Left forelimb (tissue), 1 donor: ENCODE measurements around the gene COL23A1.
A peak's percentile ranks its signal among the peaks of the same experiment; 100 is the strongest.

Source experiments
- DNase-seq: peaks from one replicate; pipeline ENCODE4 v3.0.0-alpha.2; 2018; ENCODE audit warnings: low spot score

The COL23A1 gene

DNA sequence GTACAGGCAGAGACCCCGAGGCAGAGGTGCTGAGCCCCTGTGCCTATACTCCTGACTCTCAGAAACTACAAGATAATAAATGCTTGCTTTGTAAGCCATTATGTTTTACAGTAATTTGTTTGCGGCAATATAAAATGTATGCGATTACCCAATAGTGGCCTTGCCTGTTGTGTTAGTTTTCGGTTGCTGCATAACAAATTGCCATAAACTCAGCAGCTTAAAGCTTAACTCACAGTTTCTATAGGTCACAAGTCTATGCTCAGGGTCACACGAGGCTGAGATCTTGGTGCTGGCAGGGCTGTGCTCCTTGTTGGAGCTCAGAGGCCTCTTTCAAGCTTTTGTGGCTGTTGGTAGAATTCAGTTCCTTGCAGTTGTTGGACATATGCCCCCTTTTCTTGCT is 114.8 kb downstream of the COL23A1 start:
- DNase-seq, result no peak

DNA sequence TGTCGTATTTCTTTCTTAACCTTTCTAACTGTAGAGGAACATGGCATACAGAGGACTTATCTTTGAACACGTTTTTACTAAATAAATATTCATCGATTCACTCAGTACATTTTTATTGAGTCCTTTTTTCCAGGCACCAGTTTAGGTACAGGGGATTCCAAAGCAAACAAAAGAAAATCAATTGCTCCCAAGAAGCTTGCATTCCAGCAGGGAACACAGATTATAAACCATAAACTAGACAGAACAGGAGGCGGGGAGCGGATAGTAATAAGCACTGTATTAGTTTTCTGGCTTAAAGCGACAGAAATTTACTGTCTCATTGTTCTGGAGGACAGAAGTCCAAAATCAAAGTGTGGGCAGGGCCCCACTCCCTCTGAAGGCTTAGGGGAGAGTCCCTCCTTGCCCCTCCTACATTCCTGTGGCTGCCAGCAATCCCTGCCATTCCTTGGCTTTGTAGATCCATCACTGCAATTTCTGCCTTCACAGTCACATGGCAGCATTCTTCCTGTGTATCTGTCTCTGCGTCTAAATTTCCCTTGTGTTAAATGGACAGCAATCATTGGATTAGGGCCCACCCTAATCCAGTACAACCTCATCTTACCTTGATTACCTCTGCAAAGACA is 115.5 kb downstream of the COL23A1 start:
- no peak for DNase-seq

DNA sequence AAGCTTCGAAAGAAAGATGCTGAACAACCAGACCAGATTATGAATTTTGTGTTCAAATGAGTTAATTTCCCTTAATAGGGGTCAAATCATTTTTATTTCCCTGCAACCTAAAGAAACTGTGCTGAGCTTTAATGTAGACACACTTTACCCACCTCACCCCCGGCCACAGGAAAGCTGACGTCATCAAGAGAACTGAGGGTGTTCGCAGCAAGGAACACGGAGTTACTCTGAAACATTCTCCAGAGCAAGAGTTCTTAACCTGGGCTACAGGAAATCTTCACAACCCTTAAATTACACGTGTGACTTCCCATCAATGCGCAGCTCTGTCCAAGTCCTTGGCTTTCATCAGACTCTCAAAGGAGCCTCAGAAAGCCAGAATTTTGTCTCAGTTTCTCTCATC is 116.3 kb downstream of the COL23A1 start:
- no peak for DNase-seq

DNA sequence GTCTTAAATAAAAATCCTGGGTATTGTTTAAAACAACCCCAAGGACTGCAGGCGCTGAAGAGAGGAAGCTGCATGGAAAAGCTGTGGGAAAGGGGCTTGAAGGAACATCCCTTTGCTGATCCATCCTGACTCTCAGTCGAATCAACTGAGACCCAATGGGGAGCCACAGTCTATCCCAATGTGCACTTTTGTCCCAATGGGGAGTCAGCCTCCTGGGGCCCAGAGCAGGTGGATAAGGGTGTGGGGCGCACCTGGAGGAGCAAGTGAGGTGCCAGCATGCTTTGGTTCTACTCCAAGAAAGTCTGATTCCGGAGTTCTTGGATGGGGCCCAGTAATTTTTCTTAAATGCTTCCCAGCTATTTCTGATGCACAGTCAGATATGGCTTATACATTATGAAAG is 118.1 kb downstream of the COL23A1 start:
- DNase-seq, result no peak

DNA sequence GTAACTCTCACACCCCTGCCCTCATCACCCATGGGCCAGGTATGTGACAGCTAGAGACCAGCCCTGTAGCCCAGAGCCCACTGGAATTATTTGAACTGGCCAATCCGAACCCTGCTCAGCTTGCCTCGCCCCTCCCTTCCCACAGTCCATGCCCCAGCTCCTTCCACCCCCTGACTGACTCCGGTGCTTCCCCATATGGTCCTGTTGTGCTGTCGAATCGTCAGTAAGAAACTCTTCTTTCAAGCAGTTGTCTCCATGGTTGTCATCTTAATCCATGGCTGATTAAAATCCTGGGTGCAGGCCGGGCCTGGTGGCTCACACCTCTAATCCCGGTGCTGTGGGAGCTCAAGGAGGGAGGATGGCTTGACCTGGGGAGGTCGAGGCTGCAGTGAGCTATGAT is 118.5 kb downstream of the COL23A1 start:
- no peak for DNase-seq

DNA sequence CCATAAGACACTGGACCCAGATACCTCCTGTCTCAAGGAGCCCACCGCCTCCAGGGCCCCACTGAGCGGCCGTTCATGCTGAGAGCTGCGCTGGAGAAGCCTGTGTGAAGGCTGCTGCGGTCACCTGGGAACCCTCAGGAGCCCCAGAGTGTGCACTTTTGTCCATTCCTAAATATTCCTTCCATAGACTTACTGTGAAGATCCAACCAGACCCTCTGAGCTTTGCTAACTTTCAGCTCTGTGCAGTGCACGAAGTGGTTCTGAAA is 119.5 kb downstream of the COL23A1 start:
- DNase-seq, result no peak

DNA sequence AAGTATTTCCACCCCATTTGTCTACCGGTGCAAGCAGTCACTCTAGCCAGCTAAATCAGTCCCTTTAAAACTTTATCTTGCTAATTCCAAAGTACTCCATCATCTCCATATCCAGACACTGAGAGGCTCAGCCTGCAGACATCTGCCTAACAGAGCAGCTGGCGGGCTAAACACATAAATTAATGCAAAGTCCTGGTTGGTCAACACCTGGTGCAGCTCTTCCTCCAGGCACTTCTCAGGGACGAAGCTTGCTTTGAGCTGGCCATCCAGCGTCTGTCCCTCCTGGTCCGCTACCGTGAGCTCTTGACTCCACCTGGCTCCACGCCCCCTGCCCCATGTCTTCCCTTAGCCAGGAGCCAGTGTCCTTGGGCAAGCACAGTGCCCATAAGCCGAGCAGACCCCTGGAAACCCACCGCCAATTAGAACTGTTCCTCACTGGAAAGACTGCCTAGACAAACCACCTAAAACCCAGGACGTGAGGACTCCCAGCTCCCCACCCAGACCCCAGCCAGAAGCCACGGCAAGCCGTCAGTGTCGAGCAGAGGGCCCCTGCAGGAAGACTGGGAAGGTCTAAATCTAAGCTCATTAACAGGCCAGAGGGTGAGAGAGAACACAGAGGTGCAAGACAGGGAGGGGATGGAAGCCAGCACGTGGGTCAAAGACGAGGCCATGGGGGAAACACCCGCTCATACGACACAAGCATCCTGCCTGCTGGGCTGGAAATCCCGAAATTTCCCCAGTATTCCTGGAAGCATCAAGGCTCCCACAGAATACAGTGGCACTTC is 120.0 kb downstream of the COL23A1 start:
- no peak for DNase-seq

DNA sequence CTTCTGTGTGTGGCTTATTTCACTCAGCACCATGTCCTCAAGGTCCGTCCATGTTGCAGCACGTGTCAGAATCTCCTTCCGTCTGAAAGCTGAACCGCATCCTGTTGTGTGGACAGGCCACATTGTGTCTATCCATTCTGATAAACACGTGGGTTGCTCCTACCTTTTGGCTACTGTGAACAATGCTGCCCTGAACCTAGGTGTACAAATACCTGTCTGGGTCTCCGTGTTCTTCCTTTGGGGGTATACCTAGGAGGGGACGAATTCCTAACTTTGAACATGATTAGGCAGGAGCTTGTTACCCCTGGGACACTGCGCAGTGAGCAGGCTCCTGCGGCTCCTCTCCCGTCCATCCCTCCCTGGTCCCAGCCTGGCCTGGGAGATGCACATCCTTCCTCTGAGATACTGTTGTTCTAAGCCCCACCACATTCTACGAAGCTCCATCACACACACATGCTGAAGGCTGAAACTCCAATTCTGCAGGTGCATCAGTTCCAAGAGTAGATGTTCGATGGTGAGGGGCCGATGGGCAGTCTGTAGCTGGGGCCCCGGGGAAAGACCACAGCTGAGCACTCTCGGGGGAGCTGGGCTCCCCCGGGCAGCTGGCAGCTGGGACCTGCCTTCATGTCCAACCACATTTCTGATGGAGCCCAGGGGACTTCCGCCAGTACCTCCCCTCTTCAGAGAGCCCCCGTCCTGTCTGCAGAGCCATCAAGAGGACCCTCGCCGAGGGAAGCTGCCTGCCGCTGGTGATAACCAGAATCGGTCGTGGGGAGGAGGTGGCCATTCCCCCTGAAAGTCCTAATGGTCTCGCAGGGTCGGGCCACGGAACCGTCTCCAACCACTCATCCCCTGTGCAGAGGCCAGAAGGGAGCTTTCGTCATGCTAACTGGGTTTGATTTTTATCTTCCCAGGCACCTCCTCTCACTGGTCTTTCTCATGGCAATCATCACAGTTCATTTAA is 120.9 kb downstream of the COL23A1 start:
- no peak for DNase-seq

DNA sequence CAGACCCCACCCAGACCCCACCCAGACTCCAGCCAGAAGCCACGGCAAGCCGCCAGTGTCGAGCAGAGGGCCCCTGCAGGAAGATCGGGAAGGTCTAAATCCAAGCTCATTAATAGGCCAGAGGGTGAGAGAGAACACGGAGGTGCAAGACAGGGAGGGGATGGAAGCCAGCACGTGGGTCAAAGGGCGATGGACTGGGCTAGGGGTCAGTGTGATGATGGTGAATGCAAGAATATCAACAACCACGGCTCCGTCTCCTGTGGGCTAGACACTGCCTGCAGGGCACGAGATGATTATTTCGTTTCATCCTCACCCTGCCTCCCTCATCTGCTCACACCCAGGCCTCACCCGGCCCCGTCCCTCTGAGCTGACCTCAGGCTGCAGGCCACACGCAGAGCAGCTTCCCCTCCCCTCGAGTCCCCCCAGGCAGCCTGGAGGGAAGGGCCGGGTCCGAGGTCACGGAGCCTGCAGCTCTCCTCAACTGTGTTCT is 122.0 kb downstream of the COL23A1 start:
- no peak for DNase-seq

DNA sequence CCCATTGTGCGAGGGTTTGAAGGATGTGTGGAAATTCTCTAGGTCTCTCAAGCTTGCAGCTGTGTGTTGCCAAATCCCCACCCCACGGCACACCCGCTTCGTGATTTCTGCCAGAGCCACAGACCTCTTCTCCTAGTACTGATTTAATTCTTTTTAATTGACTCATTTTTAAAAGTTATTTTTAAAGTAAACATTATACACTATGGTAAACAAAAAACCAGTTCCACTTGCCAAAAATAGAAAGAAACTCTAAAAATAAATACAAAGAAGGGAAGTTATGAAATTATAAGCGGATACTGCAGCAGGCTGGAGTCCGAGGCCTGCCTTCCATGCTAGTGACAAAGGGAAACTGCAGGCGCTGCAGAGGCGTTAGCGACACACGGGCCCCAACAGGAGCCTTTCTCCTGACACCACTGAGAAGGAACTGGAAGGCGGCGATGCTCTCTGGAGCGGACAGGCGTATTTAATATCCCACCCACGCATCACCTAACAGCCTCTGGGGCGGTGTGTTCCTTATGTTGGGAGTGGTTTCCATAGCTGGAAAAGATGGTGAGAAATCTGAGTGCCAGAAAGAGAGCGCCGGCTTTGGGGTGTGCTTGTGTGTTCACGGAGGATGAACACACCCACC is 122.5 kb downstream of the COL23A1 start:
- peak; percentile 77 for DNase-seq

DNA sequence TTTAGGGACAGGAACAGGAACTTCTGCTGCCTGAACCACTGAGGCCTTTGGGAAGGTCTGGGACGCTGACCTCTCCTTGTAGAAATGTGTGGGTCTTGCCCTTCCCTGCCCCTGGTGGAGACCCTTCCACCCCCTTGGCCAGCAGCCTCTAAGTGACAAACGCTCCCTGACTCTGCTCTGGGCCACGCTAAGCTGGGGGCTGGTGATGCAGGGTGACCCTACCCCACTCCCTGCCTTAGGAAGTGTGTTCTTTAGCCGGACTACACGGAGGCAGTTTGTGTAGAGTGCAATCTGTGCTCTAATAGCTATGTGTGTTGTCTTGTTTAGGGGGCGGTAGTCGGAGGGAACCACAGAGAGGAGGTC is 123.0 kb downstream of the COL23A1 start:
- DNase-seq, result no peak

DNA sequence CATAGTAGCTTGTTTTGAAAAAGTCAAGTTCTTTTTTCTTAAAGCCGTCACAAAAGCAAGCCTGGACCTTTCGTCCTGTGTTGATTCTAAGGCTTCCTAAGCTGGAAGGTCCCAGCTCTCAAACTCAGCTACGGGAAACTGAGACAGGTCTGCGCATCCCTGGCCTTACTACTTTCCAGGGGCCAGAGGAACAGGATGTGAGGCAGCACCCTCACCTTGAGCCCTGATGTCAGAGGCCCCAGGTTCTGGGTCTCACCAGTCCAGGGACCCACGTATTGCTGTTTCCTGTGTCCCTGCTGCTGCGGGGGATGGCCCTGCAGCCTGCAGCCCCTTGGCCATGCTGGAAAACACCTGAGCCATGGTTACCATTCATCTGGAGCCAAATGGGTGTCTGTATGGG is 123.9 kb downstream of the COL23A1 start:
- no peak for DNase-seq

DNA sequence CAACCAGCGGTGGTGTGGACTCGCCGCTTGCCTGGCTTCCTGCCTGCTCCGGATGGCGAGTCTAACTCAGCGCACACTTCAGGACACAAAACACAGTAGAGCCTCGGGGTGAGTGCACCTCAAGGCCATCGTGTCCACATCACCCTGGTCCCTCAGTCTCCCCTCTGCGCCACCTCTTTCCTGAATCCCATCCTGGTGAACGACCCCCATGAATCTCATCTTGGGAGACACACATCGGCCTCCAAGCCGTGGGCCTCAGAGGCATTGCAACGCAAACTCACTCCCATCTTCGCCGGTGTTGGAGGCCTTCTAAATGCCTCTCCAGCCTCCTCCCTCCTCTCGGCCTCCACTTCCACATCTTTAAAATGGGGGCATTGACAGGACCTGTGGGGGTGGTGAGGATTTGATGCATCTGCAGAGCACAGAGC is 124.3 kb downstream of the COL23A1 start:
- DNase-seq, result no peak

DNA sequence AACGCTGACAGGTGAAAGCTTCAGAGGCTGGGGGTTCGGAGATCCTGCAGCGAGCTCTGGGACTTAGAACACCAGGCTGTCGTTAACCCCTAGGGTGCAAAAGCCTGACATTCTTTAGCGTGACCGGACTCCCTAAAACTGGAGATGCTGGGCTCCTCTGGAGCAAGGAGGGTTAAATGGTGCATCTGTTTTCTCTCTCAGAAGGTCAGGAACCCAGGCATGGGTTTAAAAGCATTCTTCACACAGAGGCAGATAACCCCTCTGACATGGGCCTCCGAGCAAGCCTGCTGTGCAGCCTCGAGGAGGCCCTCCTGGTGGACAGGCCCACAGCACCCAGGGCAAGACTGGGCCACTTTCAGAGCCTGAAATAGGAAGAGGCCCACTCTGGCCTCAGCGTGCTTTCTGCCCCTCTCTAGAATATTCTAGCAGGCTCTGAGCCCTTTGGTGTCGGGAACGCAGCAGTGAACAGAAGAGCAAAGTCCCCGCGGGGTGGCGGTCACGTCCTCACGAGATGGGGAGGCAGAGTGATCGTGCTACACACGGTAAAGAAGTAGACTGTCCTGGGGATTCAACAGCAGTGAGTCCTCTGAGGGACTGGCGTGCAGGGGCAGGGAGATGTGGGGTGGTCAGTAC is 124.8 kb downstream of the COL23A1 start:
- DNase-seq, result no peak

DNA sequence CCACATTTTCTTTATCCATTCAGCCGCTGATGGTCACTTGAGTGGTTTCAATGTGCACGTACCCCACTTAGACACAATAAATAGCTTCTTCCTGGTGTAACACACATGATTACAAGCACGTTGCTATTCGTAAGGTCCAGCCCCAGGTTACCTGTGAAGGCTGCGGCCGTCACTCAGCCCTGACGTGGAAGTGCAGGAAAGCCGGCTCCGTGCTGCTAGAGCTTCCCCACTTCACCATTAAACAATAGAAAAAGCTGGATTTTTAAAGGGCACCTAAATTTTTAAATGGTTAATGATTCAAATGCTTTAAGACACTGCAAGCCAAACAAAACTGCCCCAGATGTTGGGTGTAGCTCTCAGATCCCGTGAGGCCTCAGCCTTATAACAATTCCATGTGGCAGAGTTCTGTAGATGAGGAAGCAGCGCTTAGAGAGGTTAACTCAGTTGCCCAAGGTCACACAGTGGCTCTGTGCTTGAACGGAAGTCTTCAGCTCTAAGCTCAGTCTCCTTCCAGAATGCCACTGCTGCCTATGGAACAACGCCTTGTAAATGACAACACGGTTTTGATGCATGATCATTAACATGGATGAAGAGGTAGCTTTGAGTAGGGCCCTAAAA is 125.7 kb downstream of the COL23A1 start:
- DNase-seq, result no peak

DNA sequence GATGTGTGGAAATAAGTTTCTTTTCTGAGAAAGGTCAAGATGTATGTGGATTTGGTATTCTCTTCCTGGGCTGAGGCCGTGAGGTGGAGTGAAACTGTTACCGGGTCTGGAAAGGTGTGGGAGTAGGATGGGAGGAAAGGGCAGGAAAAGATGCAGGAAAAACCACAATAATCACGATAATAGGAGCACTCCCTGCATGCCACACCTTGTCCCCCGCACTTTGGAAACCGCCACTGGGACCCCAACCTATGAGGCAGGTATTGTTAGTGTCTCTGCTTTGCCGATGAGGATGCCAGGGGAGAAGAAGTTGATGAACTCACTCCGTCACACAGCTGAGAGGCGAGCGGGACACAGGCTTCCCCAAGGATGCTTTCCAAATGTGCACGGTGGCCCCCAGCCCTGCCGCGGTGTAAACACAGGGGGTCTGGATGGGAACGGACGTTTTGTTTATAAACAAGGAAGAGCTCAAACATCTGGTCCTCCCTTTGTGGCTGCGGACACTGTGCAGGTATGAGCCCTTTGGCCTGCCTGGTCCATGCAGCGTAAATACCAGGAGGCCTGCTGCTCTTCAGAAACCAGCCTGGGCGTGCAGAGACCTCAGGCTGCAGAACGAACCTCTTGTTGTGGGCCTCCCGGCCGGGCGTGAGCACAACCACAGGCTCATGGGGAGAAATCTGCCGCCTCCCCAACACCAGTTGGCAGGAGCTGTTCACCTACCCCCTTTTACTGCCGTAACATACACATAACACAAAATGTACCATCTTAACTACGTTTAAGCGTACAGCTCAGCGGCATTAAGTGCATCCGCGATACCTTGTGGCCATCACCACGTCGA is 126.7 kb downstream of the COL23A1 start:
- no peak for DNase-seq

DNA sequence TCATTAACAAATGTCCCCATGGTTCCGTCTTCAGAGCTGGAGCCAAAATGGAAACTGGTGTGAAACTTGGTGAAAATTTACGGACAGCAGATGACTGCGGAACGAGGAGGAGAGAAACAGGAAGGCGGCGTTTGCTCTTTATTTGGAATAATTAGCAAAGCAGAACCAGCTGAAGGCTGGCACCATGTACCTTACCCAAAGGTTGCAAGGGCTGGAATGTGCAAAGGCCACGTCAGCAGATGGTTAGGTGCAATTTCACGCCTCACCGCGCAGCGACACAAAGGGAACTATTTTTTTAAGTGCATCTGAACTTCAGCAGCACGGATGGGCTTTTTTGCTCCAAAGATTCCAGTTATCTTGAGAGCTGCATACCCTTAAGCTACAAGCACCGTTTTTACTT is 127.4 kb downstream of the COL23A1 start:
- no peak for DNase-seq

DNA sequence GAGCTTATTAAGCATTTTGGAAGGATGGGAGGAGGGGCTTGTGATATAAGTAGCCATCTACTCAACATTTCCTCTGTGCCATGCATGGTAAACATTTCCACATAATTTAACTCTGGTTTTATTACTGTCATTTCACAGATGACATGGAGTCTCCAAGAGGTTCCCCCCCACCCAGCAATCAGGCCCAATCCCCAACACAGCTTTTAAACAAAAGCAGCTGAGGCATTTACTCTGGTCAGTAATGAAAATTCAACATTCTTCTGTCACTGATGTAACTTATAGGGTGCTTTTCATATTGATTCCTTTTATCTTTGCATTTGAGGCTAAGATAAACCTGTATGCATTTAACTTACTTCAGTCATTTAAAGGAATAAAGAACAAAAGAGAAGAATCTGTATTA is 128.1 kb downstream of the COL23A1 start:
- DNase-seq, result no peak

DNA sequence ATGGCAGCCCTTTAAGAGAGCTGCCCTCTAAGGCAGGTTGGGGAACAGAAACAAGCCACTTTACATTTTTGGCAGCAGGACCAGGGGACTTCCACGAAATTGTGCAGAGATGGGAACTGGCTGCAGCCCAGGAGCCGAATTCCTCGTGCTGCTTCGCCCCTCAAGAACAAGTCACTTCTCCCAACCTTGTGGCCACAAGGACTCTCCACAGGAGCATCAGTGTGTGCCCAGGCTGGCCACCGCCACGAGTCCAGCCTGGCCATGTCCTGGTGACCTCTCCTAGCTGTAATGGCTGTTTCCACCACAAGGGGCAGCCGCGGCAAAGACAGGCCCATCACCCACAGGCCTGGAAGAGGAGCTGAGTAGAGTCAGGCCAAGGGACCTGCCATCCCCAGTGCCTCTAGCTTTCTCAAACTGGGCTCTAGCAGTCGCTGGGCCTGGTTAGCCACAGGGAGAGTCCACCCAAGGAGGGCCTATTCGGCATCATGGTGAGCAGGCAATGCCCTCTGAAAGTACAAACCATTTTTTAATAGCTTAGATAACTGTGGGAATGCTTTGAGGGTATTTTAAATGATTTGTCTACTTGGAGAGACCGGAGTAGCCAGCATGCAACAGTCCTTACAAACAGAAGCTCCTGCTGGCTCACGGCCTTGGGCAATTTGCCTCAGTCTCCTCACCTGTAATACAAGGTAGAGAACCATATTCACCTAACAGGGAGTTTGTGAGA is 129.0 kb downstream of the COL23A1 start:
- DNase-seq, result peak; percentile 82

DNA sequence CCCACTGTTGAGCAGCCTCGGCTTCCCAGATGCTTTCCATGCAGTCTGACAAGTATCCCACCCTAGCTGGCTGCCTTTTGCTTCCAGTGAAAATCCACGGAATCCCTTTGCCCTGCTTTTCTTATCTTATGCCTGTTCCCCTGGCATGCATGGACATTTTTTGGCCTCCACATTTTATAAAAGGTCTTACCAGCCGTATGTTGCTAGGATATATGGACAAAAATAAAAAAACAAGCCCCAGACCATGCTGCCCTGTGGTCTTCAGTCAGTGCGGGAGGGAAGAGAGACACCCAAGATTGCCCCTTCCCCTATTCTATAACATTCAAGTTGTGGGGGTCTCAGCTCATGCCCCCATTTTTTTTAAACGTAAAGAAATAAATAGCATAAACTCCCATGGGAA is 129.6 kb downstream of the COL23A1 start:
- no peak for DNase-seq
